GM21619 (cell line): ENCODE results near the gene PHOSPHO2.

ENCODE experiments used
- ATAC-seq: cut with Tn5 transposase; IDR thresholded peaks from one replicate; pipeline ENCODE4 v1.9.1; 2021; ENCODE audit not compliant: unreplicated experiment

PHOSPHO2 gene

GRCh38 chr2:169694113-169694893 is at the start of gene PHOSPHO2, which contains the start of gene CFAP210:
PHOSPHO2 (plus strand) TSS chr2:169694469; CDS start chr2:169700972, 6,503 bp downstream.
CFAP210 (minus strand) TSS chr2:169694405; CDS start chr2:169694327, 78 bp downstream.
- peak; percentile 98 for ATAC-seq

- no peak for ATAC-seq
Observed at GRCh38 chr2:169647496-169647895, 46.8 kb upstream of the PHOSPHO2 start.

- no peak for ATAC-seq
Observed at GRCh38 chr2:169649278-169649677, 45.0 kb upstream of the PHOSPHO2 start.

GRCh38 chr2:169653636-169654035 is 40.6 kb upstream of the PHOSPHO2 start:
- no peak for ATAC-seq

- no peak for ATAC-seq
Observed at GRCh38 chr2:169656164-169656563, 38.1 kb upstream of the PHOSPHO2 start.

- no peak for ATAC-seq
Observed at GRCh38 chr2:169658877-169659276, 35.4 kb upstream of the PHOSPHO2 start.

GRCh38 chr2:169659320-169659719 is 34.9 kb upstream of the PHOSPHO2 start:
- no peak for ATAC-seq

GRCh38 chr2:169661265-169661664 is 33.0 kb upstream of the PHOSPHO2 start:
- no peak for ATAC-seq

- no peak for ATAC-seq
Observed at GRCh38 chr2:169662744-169663143, 31.5 kb upstream of the PHOSPHO2 start.

GRCh38 chr2:169663247-169663646 is 31.0 kb upstream of the PHOSPHO2 start:
- ATAC-seq, result no peak

- ATAC-seq, result no peak
Observed at GRCh38 chr2:169664600-169664977, 29.7 kb upstream of the PHOSPHO2 start.

GRCh38 chr2:169664978-169665930 is 29.0 kb upstream of the PHOSPHO2 start:
- ATAC-seq, result no peak

GRCh38 chr2:169667583-169667982 is 26.7 kb upstream of the PHOSPHO2 start:
- no peak for ATAC-seq

GRCh38 chr2:169670215-169670651 is 24.0 kb upstream of the PHOSPHO2 start:
- peak; percentile 72 for ATAC-seq

GRCh38 chr2:169670937-169671336 is 23.3 kb upstream of the PHOSPHO2 start:
- ATAC-seq, result no peak

GRCh38 chr2:169672406-169672805 is 21.9 kb upstream of the PHOSPHO2 start:
- no peak for ATAC-seq

- no peak for ATAC-seq
Observed at GRCh38 chr2:169673106-169673505, 21.2 kb upstream of the PHOSPHO2 start.

GRCh38 chr2:169673921-169674320 is 20.3 kb upstream of the PHOSPHO2 start:
- no peak for ATAC-seq

GRCh38 chr2:169676357-169676756 is 17.9 kb upstream of the PHOSPHO2 start:
- no peak for ATAC-seq

GRCh38 chr2:169676850-169677249 is 17.4 kb upstream of the PHOSPHO2 start:
- no peak for ATAC-seq

GRCh38 chr2:169683054-169683424 is 11.2 kb upstream of the PHOSPHO2 start:
- no peak for ATAC-seq
